Tibial nerve (tissue), 3 donors: ENCODE results near the gene AFAP1L2.

ENCODE experiments used
- CTCF ChIP-seq, 5 experiments: fragments of 200-600 bp in 3 of 5; fragments of 450-650 bp in 2 of 5; sonication (generic) in 3 of 5; IDR thresholded peaks; one replicate each; pipeline ENCODE4 v1.5.1; 2016 to 2019; ENCODE audit warnings: antibody characterized with exemption in 5 of 5, mild to moderate bottlenecking in 3 of 5, moderate library complexity in 2 of 5
- POLR2A ChIP-seq, 2 donors: fragments of 450-650 bp; IDR thresholded peaks; one replicate each; pipeline ENCODE4 v1.6.1; 2017; ENCODE audit warnings: antibody characterized with exemption in 2 of 2, mild to moderate bottlenecking in 2 of 2, moderate library complexity in 2 of 2

DNA sequence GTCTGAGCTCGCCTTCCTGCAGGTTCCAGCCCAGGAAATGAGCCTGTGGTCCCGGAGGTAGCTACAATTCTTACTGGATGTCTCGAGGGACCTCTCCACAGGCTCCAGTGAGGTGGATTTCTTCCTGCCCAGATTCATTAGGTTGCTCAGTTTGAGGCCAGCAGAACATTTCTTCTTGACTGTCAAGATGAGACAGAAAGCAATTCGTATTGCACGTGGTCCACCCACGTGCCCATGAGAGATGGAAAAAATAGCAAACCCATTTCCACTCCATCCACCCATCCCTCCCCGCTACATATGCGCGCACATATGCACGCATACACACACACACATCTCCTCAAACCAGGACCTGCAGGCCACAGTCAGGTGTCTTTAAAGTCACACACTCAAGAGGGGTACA, 96.6 kb downstream of the AFAP1L2 start:
- no peak for TF ChIP-seq CTCF (IDR thresholded peaks at IDR 0.05)
- TF ChIP-seq POLR2A (IDR thresholded peaks at IDR 0.05) = no peak
